Measurements from ENCODE around the gene ZSCAN2. TPM values are rescaled to one million over a fixed set of nuclear protein-coding genes. Genes with fewer than 3 reads are reported as not detected.
"Not testable (repeated sequence)": the region's sequence is repeated elsewhere in the genome, so short reads cannot be mapped to it uniquely, and the experiment has no call there.

Gene ZSCAN2
- 10 to 100 TPM in 1 of 3 donors, 1 to 10 TPM in 2; 5.8 to 14.7 (median 6.8) TPM for polyA plus RNA-seq

DNA sequence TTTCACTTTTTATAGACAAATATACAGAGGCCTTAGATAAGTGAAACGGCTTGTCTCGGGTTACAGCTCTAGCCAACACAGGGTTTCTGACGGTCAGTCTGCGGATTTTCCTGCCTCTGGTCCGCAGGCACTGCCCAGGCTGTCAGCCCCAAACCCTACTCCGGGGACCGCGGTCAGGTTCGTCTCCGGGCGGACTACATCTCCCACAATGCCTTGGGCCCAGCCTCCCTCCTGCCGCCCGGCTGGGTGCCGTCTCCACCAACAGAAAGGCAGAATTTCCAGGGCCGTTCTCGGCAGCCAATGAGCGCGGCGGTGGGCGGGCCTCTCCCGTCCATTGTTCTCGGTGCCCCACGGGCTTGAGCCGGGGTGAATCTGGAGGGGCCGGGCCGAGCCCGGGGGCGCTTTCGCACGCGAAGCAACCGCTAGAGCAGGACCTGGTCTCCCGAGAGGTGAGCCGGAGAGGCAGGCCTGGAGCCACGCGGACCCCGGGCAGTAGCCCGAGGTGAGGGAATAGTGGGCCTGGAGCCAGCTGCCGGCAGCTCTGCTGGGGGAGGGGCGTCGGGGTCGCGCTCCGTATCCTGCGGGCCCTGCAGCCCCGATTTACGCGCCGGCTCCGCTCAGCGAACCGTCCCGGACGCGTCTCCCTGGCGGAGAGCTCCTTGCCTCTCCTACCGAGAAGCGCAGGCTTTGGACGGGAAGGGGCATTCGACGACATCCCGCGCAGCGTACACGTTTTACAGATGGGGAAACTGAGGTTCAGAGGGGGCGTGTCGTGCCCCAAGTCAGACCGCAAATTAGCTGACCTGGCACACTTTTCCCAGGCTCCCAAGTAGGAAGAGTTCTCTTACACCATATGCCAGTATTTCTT lies at the start of gene ZSCAN2:
ZSCAN2 (plus strand) TSS at position 323 of the 868 bp plus-strand sequence. CDS start 2,919 bp downstream, outside the sequence.
- H3K27me3 Mint-ChIP-seq (ENCODE audit: low read depth in 3 of 3): peaks cover 0 to 10% (median 8%) of the 10 kb centered on the region in 3 donors
- H3K4me3 Mint-ChIP-seq: peak within 1 kb of the TSS; percentile 93 to 99 (median 95)
- no peaks in the 10 kb centered on the region for H3K9me3 Mint-ChIP-seq
- peak; percentile 89 to 91 (median 90) for DNase-seq
- H3K36me3 Mint-ChIP-seq: peaks cover 3 to 17% (median 4%) of the 10 kb centered on the region in 3 donors
- peak within 1 kb of the TSS; percentile 68 to 89 (median 80) for H3K27ac Mint-ChIP-seq
- H3K4me1 Mint-ChIP-seq: peaks cover 48 to 52% of the 10 kb centered on the region in 2 donors

DNA sequence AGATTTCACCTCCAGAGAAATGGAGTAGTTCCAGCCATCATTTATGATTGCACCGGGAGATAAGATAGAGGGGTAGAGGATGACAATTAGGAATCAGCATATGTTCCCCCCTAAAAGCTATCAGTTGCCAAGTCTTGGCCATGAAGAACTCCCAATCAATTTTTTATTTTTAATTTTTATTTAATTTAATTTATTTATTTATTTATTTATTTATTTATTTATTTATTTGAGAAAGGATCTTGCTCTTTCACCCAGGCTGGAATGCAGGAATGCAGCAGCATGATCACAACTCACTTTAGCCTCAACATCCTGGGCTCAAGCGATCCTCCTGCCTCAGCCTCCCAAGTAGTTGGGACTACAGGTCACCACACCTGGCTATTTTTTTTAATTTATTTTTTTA lies 49.2 kb upstream of the ZSCAN2 start:
- not testable (repeated sequence) for H3K27ac Mint-ChIP-seq; H3K9me3 Mint-ChIP-seq; H3K27me3 Mint-ChIP-seq (ENCODE audit: low read depth in 3 of 3); DNase-seq; H3K4me3 Mint-ChIP-seq
- H3K36me3 Mint-ChIP-seq: peaks cover 7 to 38% (median 15%) of the 10 kb centered on the region in 3 donors
- H3K4me1 Mint-ChIP-seq: peaks cover 16 to 29% of the 10 kb centered on the region in 2 donors

DNA sequence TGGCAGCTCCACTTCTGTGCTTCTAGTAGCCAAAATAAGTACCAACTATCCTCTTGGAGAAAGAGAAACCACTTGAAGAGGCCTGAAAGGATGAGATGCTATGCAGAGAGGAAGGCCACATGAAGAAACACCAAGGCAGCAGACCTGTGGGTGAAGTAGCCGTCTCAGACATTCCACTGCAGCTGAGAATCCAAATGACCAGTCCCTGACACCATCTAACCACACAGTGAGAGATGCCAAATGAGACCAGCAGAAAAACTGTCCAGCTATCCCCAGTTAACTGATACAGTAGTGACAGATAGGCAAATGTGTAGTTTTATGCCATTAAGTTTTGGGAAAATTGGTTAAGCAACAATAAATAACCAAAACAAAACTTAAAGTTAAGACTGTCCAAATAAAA lies 47.9 kb upstream of the ZSCAN2 start:
- DNase-seq: no peak
- Mint-ChIP-seq H3K27me3 (ENCODE audit: low read depth in 3 of 3) (peaks cover 2 to 3% (median 2%) of the 10 kb centered on the region in 3 donors), H3K4me3 (no peak overlapping the region), H3K4me1 (peaks cover 9 to 20% of the 10 kb centered on the region in 2 donors), H3K27ac (no peak overlapping the region), H3K9me3 (no peaks in the 10 kb centered on the region), H3K36me3 (peaks cover 7 to 43% (median 18%) of the 10 kb centered on the region in 3 donors)

DNA sequence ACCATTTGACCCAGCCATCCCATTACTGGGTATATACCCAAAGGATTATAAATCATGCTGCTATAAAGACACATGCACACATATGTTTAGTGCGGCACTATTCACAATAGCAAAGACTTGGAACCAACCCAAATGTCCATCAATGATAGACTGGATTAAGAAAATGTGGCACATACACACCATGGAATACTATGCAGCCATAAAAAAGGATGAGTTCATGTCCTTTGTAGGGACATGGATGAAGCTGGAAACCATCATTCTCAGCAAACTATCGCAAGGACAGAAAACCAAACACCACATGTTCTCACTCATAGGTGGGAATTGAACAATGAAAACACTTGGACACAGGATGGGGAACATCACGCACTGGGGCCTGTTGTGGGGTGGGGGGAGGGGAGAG lies 44.1 kb upstream of the ZSCAN2 start:
- not testable (repeated sequence) for H3K4me3 Mint-ChIP-seq; DNase-seq; H3K27me3 Mint-ChIP-seq (ENCODE audit: low read depth in 3 of 3); H3K27ac Mint-ChIP-seq; H3K9me3 Mint-ChIP-seq
- Mint-ChIP-seq H3K36me3 (peaks cover 0 to 32% (median 10%) of the 10 kb centered on the region in 3 donors), H3K4me1 (peaks cover 15 to 31% of the 10 kb centered on the region in 2 donors)

DNA sequence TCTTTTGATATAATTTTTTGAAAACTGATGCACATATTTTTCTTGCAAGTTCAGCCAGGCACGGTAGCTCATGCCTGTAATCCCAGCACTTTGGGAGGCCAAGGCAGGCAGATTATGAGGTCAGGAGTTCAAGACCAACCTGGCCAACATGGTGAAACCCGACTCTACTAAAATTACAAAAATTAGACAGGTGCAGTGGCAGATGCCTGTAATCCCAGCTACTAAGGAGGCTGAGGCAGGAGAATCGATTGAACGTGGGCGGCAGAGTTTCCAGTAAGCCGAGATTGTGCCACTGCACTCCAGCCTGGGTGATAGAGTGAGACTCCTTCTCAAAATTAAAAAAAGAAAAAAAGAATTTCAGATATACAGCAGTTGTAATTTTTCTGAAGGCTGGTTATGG lies 32.8 kb upstream of the ZSCAN2 start:
- H3K27me3 Mint-ChIP-seq (ENCODE audit: low read depth in 3 of 3); H3K27ac Mint-ChIP-seq; DNase-seq; H3K9me3 Mint-ChIP-seq; H3K36me3 Mint-ChIP-seq: not testable (repeated sequence)
- peak overlapping the region in 1 of 5 donors; percentile 6 for H3K4me3 Mint-ChIP-seq
- H3K4me1 Mint-ChIP-seq: peaks cover 14 to 17% of the 10 kb centered on the region in 2 donors

DNA sequence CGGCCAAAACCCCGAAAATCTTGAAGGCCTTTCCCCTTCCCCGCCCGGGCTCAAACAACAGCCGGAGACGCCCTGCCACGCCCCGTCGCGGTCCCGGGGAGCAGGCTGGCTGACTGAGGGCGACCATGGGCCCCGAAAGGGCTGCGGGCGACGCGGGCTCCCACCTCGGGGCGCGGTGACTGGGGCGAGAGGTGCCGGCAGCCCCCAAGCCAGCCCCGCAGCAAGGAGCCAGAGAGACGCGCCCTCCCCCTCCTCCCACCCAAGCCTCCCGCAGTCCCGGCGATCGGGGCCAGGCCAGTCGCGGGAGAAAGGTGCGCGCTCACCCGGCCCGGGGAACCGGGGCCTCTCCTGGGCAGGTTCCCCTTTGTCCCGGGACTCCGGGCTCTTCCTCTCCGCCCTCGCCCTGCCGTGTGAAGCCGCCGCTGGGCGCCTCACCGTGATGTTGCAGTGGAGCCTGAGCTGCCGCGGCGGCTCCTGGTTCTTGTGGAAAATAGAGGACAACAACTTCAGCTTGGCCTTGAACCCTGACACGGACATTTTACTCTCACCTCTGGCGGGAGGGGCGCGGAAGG lies 30.6 kb upstream of the ZSCAN2 start:
- DNase-seq: peak in 2 of 3 donors; percentile 18 to 36
- H3K9me3 Mint-ChIP-seq: no peaks in the 10 kb centered on the region
- peak overlapping the region; percentile 82 to 90 (median 87) for H3K4me3 Mint-ChIP-seq
- peak overlapping the region in 5 of 6 donors; percentile 11 to 85 (median 68) for H3K27ac Mint-ChIP-seq
- peaks cover 0 to 7% (median 5%) of the 10 kb centered on the region in 3 donors for H3K36me3 Mint-ChIP-seq
- peaks cover 14 to 17% of the 10 kb centered on the region in 2 donors for H3K4me1 Mint-ChIP-seq
- peaks cover 4 to 7% (median 5%) of the 10 kb centered on the region in 3 donors for H3K27me3 Mint-ChIP-seq (ENCODE audit: low read depth in 3 of 3)

DNA sequence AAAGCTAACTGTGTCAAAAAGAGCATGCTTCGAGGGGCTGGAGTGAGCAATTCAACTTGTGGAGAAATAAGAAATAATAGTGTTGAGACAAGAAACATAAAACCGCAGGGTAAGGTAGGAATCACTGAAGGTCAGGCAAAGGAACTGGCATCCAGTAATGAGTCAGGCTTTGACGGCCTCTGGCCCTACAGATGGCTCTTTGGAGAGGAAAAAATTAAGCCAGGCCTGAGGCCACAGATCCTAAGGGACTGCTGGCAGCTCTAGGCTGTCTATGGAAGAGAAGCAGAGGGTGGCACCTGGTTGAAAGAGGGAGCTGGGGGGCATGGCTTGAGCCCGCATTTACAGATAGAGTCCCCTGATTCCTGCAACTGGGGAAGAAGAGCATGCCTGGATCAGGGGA lies 28.6 kb upstream of the ZSCAN2 start:
- H3K4me1 Mint-ChIP-seq: peaks cover 14 to 17% of the 10 kb centered on the region in 2 donors
- no peaks in the 10 kb centered on the region for H3K36me3 Mint-ChIP-seq
- H3K9me3 Mint-ChIP-seq: no peaks in the 10 kb centered on the region
- H3K27me3 Mint-ChIP-seq (ENCODE audit: low read depth in 3 of 3): peaks cover 4 to 7% (median 7%) of the 10 kb centered on the region in 3 donors
- DNase-seq: no peak
- no peak overlapping the region for H3K27ac Mint-ChIP-seq
- peak overlapping the region in 1 of 5 donors; percentile 87 for H3K4me3 Mint-ChIP-seq

DNA sequence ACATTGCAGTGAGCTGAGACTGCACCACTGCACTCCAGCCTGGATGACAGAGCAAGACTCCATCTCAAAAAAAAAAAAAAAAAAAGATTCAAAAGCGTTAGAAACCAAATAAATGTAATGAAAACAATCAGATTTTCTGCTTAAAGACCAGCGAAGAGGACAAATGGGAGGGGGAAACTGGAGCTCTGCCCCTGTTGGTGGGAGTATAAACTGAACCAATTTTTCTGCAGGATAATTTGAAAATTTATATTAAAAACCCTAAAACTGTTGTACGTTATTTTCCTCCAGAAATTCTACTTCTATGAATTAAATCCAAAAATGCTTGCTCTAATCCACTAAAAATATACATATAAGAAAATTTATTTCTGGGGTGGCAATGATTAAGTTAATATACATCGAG lies 25.3 kb upstream of the ZSCAN2 start:
- H3K4me1 Mint-ChIP-seq: peaks cover 4 to 8% of the 10 kb centered on the region in 2 donors
- peaks cover 2 to 4% (median 3%) of the 10 kb centered on the region in 3 donors for H3K27me3 Mint-ChIP-seq (ENCODE audit: low read depth in 3 of 3)
- H3K4me3 Mint-ChIP-seq: no peak overlapping the region
- H3K9me3 Mint-ChIP-seq: no peaks in the 10 kb centered on the region
- no peak overlapping the region for H3K27ac Mint-ChIP-seq
- no peak for DNase-seq
- H3K36me3 Mint-ChIP-seq: no peaks in the 10 kb centered on the region

DNA sequence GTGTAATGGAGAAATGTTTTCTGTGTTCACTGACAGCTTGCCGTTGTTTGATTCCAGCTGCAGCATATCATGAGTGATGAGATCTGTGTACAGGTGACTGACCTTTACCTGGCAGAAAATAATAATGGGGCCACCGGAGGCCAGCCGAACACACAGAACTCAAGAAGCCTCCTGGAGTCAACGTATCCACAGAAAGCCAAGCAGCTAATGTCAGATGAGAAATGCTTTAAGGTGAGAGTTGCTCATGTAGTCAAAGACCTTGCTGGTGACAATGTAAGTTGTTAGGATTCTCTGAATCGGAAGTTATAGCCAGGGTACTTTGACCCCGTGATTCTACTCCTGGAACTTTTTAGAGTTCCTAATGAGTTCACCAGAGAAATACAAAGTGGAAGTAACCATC lies 22.9 kb upstream of the ZSCAN2 start:
- H3K27me3 Mint-ChIP-seq (ENCODE audit: low read depth in 3 of 3); H3K27ac Mint-ChIP-seq; H3K4me3 Mint-ChIP-seq; DNase-seq; H3K9me3 Mint-ChIP-seq; H3K36me3 Mint-ChIP-seq: not testable (repeated sequence)
- H3K4me1 Mint-ChIP-seq: peaks cover 14 to 18% of the 10 kb centered on the region in 2 donors

DNA sequence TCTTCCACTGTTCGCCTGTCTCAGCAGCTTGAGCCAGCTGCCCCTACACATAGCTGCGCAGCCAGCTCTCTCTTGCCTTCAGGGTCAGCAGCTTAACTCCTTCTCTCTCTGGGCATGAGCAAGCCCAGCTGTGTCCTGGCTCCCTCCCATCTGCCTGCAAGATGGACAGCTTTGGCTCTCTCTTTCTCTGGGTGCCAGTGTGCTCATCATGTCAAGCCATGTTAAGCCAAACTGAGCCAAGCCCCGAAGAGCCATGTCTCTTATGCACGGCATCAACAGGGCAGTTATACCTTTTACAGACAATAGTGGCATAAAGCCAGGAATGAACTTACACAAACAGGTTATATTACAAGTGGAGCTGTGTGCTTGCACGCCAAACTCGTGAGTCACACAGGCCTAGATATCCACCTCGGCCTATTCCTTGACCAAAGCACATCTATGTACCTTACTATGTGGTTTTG lies 21.5 kb upstream of the ZSCAN2 start:
- H3K4me1 Mint-ChIP-seq: peaks cover 24 to 26% of the 10 kb centered on the region in 2 donors
- peaks cover 0 to 12% (median 3%) of the 10 kb centered on the region in 3 donors for H3K36me3 Mint-ChIP-seq
- not testable (repeated sequence) for DNase-seq; H3K4me3 Mint-ChIP-seq; H3K27ac Mint-ChIP-seq; H3K27me3 Mint-ChIP-seq (ENCODE audit: low read depth in 3 of 3)
- H3K9me3 Mint-ChIP-seq: peaks cover 4 to 20% (median 10%) of the 10 kb centered on the region in 6 donors

DNA sequence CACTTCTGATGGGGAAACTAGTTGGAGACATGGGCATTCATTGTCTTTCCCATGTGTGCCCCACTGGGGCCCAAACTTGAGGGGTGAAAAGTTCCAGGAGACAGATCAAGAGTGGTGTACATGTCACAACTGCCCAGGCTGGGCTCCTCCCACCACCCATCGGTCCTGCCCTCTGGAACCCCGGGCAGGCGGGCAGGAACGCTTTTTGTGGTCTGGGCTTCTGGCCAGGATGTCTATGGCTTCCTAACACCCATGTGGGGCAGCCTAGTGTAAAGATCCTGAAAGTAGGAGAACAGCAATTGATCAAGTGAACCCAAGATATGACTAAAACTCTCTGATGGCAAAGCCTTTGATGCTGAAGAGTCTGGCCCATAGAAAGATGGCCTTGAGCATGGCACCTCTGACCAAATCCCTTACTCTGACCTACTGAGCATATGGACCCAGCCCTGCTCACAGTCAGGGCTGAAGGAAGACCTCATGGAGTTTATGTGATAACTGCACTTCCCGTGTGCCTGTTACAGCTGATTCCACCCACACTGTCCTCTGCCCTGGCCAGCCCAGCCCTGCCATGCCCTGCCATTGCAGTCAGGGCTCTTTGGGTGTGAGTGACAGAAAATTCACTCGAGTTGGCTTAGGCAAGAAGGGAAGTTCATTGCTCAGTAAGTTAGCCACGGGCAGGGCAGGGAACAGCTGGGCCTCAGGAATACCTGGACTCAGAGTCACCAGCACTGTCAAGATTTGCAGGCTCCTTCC lies 19.0 kb upstream of the ZSCAN2 start:
- not testable (repeated sequence) for H3K27me3 Mint-ChIP-seq (ENCODE audit: low read depth in 3 of 3); DNase-seq
- Mint-ChIP-seq H3K9me3 (peaks cover 4 to 21% (median 10%) of the 10 kb centered on the region in 6 donors), H3K27ac (peak overlapping the region in 1 of 6 donors; percentile 31), H3K36me3 (peaks cover 0 to 12% (median 3%) of the 10 kb centered on the region in 3 donors), H3K4me3 (peak overlapping the region in 2 of 5 donors; percentile 33 to 41), H3K4me1 (peaks cover 24 to 26% of the 10 kb centered on the region in 2 donors)

DNA sequence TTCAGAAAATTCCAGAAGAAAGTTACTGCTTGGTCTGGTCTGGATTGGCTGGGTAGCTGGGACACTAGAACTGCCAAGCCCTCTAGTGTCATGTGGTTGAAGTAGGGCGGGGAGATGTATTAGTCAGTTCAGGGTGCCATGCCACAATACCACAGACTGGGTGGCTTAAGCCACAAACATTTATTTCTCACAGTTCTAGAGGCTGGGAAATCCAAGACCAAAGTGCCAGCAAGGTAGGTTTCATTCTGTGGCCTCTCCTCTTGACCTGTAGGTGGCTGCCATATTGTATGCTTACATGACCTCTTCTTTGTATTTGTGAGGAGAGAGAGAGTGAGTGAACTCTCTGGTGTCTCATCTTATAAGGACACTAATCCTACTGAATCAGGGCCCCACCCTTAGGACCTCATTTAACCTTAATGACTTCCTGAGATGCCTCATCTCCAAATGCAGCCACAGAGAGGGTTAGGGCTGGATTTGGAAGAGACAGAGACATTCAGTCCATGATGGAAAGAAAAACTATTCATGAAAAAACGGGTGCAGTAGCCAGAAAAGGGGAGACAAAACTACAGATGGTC lies 18.1 kb upstream of the ZSCAN2 start:
- H3K27ac Mint-ChIP-seq: peak overlapping the region; percentile 15 to 76 (median 44)
- H3K4me1 Mint-ChIP-seq: peaks cover 24 to 26% of the 10 kb centered on the region in 2 donors
- peaks cover 4 to 21% (median 10%) of the 10 kb centered on the region in 6 donors for H3K9me3 Mint-ChIP-seq
- H3K4me3 Mint-ChIP-seq: peak overlapping the region in 3 of 5 donors; percentile 27 to 59 (median 41)
- DNase-seq: peak; percentile 46 to 51 (median 49)
- H3K36me3 Mint-ChIP-seq: peaks cover 0 to 12% (median 3%) of the 10 kb centered on the region in 3 donors
- peaks cover 0 to 5% (median 0%) of the 10 kb centered on the region in 3 donors for H3K27me3 Mint-ChIP-seq (ENCODE audit: low read depth in 3 of 3)

DNA sequence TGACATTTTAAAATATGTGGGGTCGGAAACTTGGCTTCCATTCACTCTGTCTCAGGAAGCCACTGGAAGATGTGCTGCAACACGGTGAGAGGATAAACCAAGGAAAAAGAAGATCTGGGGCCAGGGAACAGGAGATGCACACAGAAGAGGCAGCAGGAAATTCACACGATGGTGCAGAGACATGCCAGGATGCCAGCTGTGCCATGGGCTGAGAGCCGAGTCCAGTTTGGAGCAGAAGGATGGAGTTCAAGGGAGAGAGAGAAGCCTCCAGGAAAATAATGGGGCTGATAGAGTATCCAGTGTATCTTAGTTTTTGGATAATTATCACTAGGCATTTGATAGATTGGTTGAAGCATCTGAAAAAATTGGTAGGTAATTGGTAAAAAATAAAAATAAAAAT lies 16.9 kb upstream of the ZSCAN2 start:
- peak overlapping the region in 1 of 5 donors; percentile 30 for H3K4me3 Mint-ChIP-seq
- H3K9me3 Mint-ChIP-seq: peaks cover 4 to 21% (median 10%) of the 10 kb centered on the region in 6 donors
- H3K4me1 Mint-ChIP-seq: peaks cover 27 to 33% of the 10 kb centered on the region in 2 donors
- not testable (repeated sequence) for H3K27ac Mint-ChIP-seq; DNase-seq; H3K27me3 Mint-ChIP-seq (ENCODE audit: low read depth in 3 of 3)
- H3K36me3 Mint-ChIP-seq: peaks cover 0 to 12% (median 3%) of the 10 kb centered on the region in 3 donors
